ENCODE results near the gene ST3GAL5. TPM values are rescaled to one million over a fixed set of nuclear protein-coding genes. Genes with fewer than 3 reads are reported as not detected.

Gene ST3GAL5
- total and polyA plus RNA-seq, 2 donors (not counting 1 experiment from before 2014, with no cell fraction given): 42.6 to 94.3 TPM

GRCh38 chr2:85922199-85922598 is 33.4 kb upstream of the ST3GAL5 start:
- Histone ChIP-seq H3K79me2 (ENCODE audit: control insufficient read depth, insufficient read depth, low read length) (no peaks in the 10 kb centered on the region), H3K27me3 (replicated peaks in 1 of 4; ENCODE audit: control extremely low read depth in 1 of 4, control insufficient read depth in 3 of 4, insufficient read depth in 4 of 4, low read length in 3 of 4) (peaks cover 0 to 2% (median 0%) of the 10 kb centered on the region in 4 experiments), H2AFZ (ENCODE audit: insufficient read depth, low read depth, low read length, poor library complexity, severe bottlenecking) (no peak overlapping the region), H3K36me3 (replicated peaks in 1 of 2; ENCODE audit: control extremely low read depth in 1 of 2, control insufficient read depth in 1 of 2, extremely low read depth in 1 of 2, insufficient read depth in 2 of 2, low read length in 1 of 2) (no peaks in the 10 kb centered on the region), H3K27ac (ENCODE audit: low read length in 2 of 2) (no peak overlapping the region), H3K4me3 (ENCODE audit: control extremely low read depth in 1 of 5, extremely low read depth in 1 of 5, insufficient read depth in 1 of 5, low read depth in 2 of 5, low read length in 4 of 5) (no peak overlapping the region), H3K9me3 (ENCODE audit: control extremely low read depth in 1 of 3, control insufficient read depth in 2 of 3, insufficient read depth in 1 of 3, low read length in 2 of 3) (no peaks in the 10 kb centered on the region), H4K20me1 (ENCODE audit: control insufficient read depth, insufficient read depth, low read length, poor library complexity, severe bottlenecking) (no peaks in the 10 kb centered on the region), H3K4me1 (ENCODE audit: control insufficient read depth in 2 of 2, insufficient read depth in 2 of 2, low read length in 2 of 2) (peaks cover 0 to 5% of the 10 kb centered on the region in 2 donors), H3K9ac (ENCODE audit: low read length) (no peak overlapping the region), H3K4me2 (replicated peaks; ENCODE audit: low read depth, low read length, poor library complexity, severe bottlenecking) (no peak overlapping the region)
- no peak for DNase-seq
- CTCF ChIA-PET: interaction anchor here (2.0 kb wide), 1 partner anchor 114 kb away, joined by 6 read pairs; no protein-coding TSS in a partner anchor
- Mint-ChIP-seq H3K4me3 (no peak overlapping the region), H3K9me3 (ENCODE audit: insufficient read depth) (no peaks in the 10 kb centered on the region), H3K27me3 (no peaks in the 10 kb centered on the region), H3K27ac (no peak overlapping the region), H3K4me1 (peaks cover 7% of the 10 kb centered on the region)
- no peak for ATAC-seq (ENCODE audit: low read depth)
- TF ChIP-seq EZH2 (IDR thresholded peaks at IDR 0.05; ENCODE audit: borderline replicate concordance, insufficient read depth, low read depth, low read length, poor library complexity, severe bottlenecking): no peak
- TF ChIP-seq CTCF (IDR thresholded peaks at IDR 0.05): no peak
- intact Hi-C loops (cut with micrococcal nuclease): no loop called here
- POLR2A ChIA-PET: no interaction called here
- no CpG with 5 or more reads among the region's 3 CpGs for WGBS (ENCODE audit: insufficient coverage)

- H3K4me1 ChIP-seq (ENCODE audit: control insufficient read depth in 2 of 2, insufficient read depth in 2 of 2, low read length in 2 of 2): peaks cover 0 to 5% of the 10 kb centered on the region in 2 donors
- no peaks in the 10 kb centered on the region for H3K9me3 ChIP-seq (ENCODE audit: control extremely low read depth in 1 of 3, control insufficient read depth in 2 of 3, insufficient read depth in 1 of 3, low read length in 2 of 3)
- no peak overlapping the region for H3K27ac Mint-ChIP-seq
- H3K27me3 ChIP-seq (replicated peaks in 1 of 4; ENCODE audit: control extremely low read depth in 1 of 4, control insufficient read depth in 3 of 4, insufficient read depth in 4 of 4, low read length in 3 of 4): peaks cover 0 to 2% (median 0%) of the 10 kb centered on the region in 4 experiments
- no peak overlapping the region for H3K4me3 Mint-ChIP-seq
- no CpG with 5 or more reads among the region's 5 CpGs for WGBS (ENCODE audit: insufficient coverage)
- H3K27me3 Mint-ChIP-seq: no peaks in the 10 kb centered on the region
- intact Hi-C loops (cut with micrococcal nuclease): no loop called here
- H3K36me3 ChIP-seq (replicated peaks in 1 of 2; ENCODE audit: control extremely low read depth in 1 of 2, control insufficient read depth in 1 of 2, extremely low read depth in 1 of 2, insufficient read depth in 2 of 2, low read length in 1 of 2): no peaks in the 10 kb centered on the region
- no peaks in the 10 kb centered on the region for H4K20me1 ChIP-seq (ENCODE audit: control insufficient read depth, insufficient read depth, low read length, poor library complexity, severe bottlenecking)
- no peak overlapping the region for H3K9ac ChIP-seq (ENCODE audit: low read length)
- DNase-seq (no peak), ATAC-seq (ENCODE audit: low read depth) (no peak)
- POLR2A ChIA-PET: no interaction called here
- no peak overlapping the region for H3K27ac ChIP-seq (ENCODE audit: low read length in 2 of 2)
- peaks cover 7% of the 10 kb centered on the region for H3K4me1 Mint-ChIP-seq
- no peak overlapping the region for H3K4me3 ChIP-seq (ENCODE audit: control extremely low read depth in 1 of 5, extremely low read depth in 1 of 5, insufficient read depth in 1 of 5, low read depth in 2 of 5, low read length in 4 of 5)
- CTCF ChIA-PET: interaction anchor here (2.0 kb wide), 1 partner anchor 114 kb away, joined by 6 read pairs; no protein-coding TSS in a partner anchor
- H3K4me2 ChIP-seq (replicated peaks; ENCODE audit: low read depth, low read length, poor library complexity, severe bottlenecking): no peak overlapping the region
- H2AFZ ChIP-seq (ENCODE audit: insufficient read depth, low read depth, low read length, poor library complexity, severe bottlenecking): no peak overlapping the region
- H3K9me3 Mint-ChIP-seq (ENCODE audit: insufficient read depth): no peaks in the 10 kb centered on the region
- TF ChIP-seq CTCF (IDR thresholded peaks at IDR 0.05): no peak
- TF ChIP-seq EZH2 (IDR thresholded peaks at IDR 0.05; ENCODE audit: borderline replicate concordance, insufficient read depth, low read depth, low read length, poor library complexity, severe bottlenecking): no peak
- no peaks in the 10 kb centered on the region for H3K79me2 ChIP-seq (ENCODE audit: control insufficient read depth, insufficient read depth, low read length)
These were observed 32.9 kb upstream of the ST3GAL5 start for GRCh38 chr2:85921659-85922058.

All from B cell (primary cell).